Measurements from ENCODE around the gene MAP7D1.

MAP7D1 gene

GRCh38 chr1:36159614-36160387 lies 3.8 kb downstream of the MAP7D1 start:
- TF ChIP-seq CTCF (IDR thresholded peaks at IDR 0.05; ENCODE audit: low read depth, low read length): no peak

GRCh38 chr1:36160388-36160948 lies 4.5 kb downstream of the MAP7D1 start:
- TF ChIP-seq CTCF (IDR thresholded peaks at IDR 0.05; ENCODE audit: low read depth, low read length): no peak
- DNase-seq (ENCODE audit: extremely low read depth, low read depth): no peak

More at GRCh38 chr1:36159614-36160387, 3.8 kb downstream of the MAP7D1 start:
- DNase-seq (ENCODE audit: extremely low read depth, low read depth): no peak

- no peak for DNase-seq (ENCODE audit: extremely low read depth, low read depth)
- TF ChIP-seq CTCF (IDR thresholded peaks at IDR 0.05; ENCODE audit: low read depth, low read length): peak; percentile 40
These were observed 5.1 kb downstream of the MAP7D1 start for GRCh38 chr1:36160949-36161485.

GRCh38 chr1:36161641-36162531 lies 5.9 kb downstream of the MAP7D1 start:
- TF ChIP-seq CTCF (IDR thresholded peaks at IDR 0.05; ENCODE audit: low read depth, low read length): no peak
- DNase-seq (ENCODE audit: extremely low read depth, low read depth): no peak

- DNase-seq (ENCODE audit: extremely low read depth, low read depth): no peak
- no peak for TF ChIP-seq CTCF (IDR thresholded peaks at IDR 0.05; ENCODE audit: low read depth, low read length)
These were observed 6.8 kb downstream of the MAP7D1 start for GRCh38 chr1:36162680-36163239.

- DNase-seq (ENCODE audit: extremely low read depth, low read depth): no peak
- no peak for TF ChIP-seq CTCF (IDR thresholded peaks at IDR 0.05; ENCODE audit: low read depth, low read length)
These were observed 7.5 kb downstream of the MAP7D1 start for GRCh38 chr1:36163426-36163825.
